ENCODE measurements around the gene PEX26. TPM values are rescaled to one million over a fixed set of nuclear protein-coding genes. Genes with fewer than 3 reads are reported as not detected.

PEX26 gene
- total RNA-seq, 1 experiment from 2014 or later, result 23.4 TPM

Small RNA genes lying within 50 kb of the gene (small RNA-seq; reads per million reads assigned to genes)
- gene AC016027.5, result not detected

Other genes starting within 250 kb of the PEX26 start
- 7.7 and 11.2 TPM in 2 replicates for gene MICAL3, start 53.4 kb upstream of the PEX26 start, total RNA-seq (2014; rRNA removed; shearing (Covaris generic))
- 0.13 and 0.44 TPM in 2 replicates for gene TUBA8, start 32.8 kb downstream of the PEX26 start, total RNA-seq (2014; rRNA removed; shearing (Covaris generic))
- gene USP18, start 72.2 kb downstream of the PEX26 start, total RNA-seq (2014; rRNA removed; shearing (Covaris generic)), result 8.6 and 10.0 TPM in 2 replicates